PC-9 (cell line): ENCODE results near the gene CNTN4.

Source experiments
- CTCF ChIP-seq: fragments of 200-600 bp; sonication (generic); conservative IDR thresholded peaks from 2 replicates; pipeline ENCODE4 v1.6.1; 2017; ENCODE audit warnings: mixed run types, antibody characterized with exemption, mild to moderate bottlenecking, moderate library complexity
- EZH2 ChIP-seq: fragments of 200-600 bp; sonication (generic); IDR thresholded peaks from 2 replicates; pipeline ENCODE4 v1.8.0; 2017; ENCODE audit warnings: antibody characterized with exemption, low read depth

- TF ChIP-seq EZH2, result no peak
- no peak for TF ChIP-seq CTCF
Measured at GRCh38 chr3:2938711-2939110, 840.0 kb downstream of the CNTN4 start.
